Transverse colon (tissue), 4 donors: ENCODE measurements around the gene GALNT2. TPM values are rescaled to one million over a fixed set of nuclear protein-coding genes. Genes with fewer than 3 reads are reported as not detected.

Source experiments
- DNase-seq: peaks from one replicate; pipeline ENCODE4 v3.0.0-alpha.2; 2019
- H3K27ac ChIP-seq, 4 donors: fragments of 200-600 bp; sonication (generic); 2 replicates each; pipeline ENCODE4 v1.5.1; 2016 to 2018; ENCODE audit warnings: inconsistent platforms in 4 of 4
- H3K27me3 ChIP-seq: fragments of 200-600 bp; sonication (generic); 2 replicates; pipeline ENCODE4 v1.5.1; 2017; ENCODE audit warnings: inconsistent platforms
- H3K36me3 ChIP-seq, 4 donors: fragments of 200-600 bp; sonication (generic); 2 replicates each; pipeline ENCODE4 v1.5.1; 2017 to 2019; ENCODE audit warnings: inconsistent platforms in 4 of 4
- H3K4me1 ChIP-seq, 4 donors: fragments of 200-600 bp; sonication (generic); 2 replicates each; pipeline ENCODE4 v1.5.1; 2017 to 2020; ENCODE audit warnings: inconsistent platforms in 4 of 4
- H3K4me3 ChIP-seq, 4 donors: fragments of 200-600 bp; sonication (generic); 1 replicate in 1 of 4; 2 replicates in 3 of 4; pipeline versions ENCODE4 v1.5.1 to v1.6.1; 2017 to 2019; ENCODE audit warnings: inconsistent platforms in 4 of 4
- H3K9me3 ChIP-seq, 2 donors: fragments of 200-600 bp; sonication (generic); 2 replicates each; pipeline ENCODE4 v1.5.1; 2017 to 2019; ENCODE audit warnings: inconsistent platforms in 2 of 2
- EP300 ChIP-seq: sonication (generic); formaldehyde crosslinking; IDR thresholded peaks from one replicate; pipeline ENCODE4 v1.6.1; 2017; ENCODE audit warnings: antibody characterized with exemption, low read depth
- POLR2A ChIP-seq: fragments of 450-650 bp; IDR thresholded peaks from one replicate; pipeline ENCODE4 v1.6.1; 2016; ENCODE audit warnings: antibody characterized with exemption, mild to moderate bottlenecking, moderate library complexity
- POLR2AphosphoS5 ChIP-seq, 3 donors: sonication (generic); formaldehyde crosslinking; IDR thresholded peaks; one replicate each; pipeline ENCODE4 v1.6.1; 2016; ENCODE audit warnings: antibody characterized with exemption in 3 of 3
- WGBS, 2 donors: methylation state at CpG; one replicate each; pipeline ENCODE4 v1.1.5; 2018; ENCODE audit warnings: low coverage in 1 of 2; 5-methylcytosine and 5-hydroxymethylcytosine counted together
- in situ Hi-C, 4 donors: fragments of 200-750 bp; cut with MboI; loops; one replicate each; pipeline versions ENCODE4 v1.15.0 to v1.15.1; 2017; ENCODE audit warnings: low sequenced_read_pairs in 3 of 4, low pct_ligation_motif_present in 1 of 4, low pct_unique_long_range_greater_than_20kb in 1 of 4
- intact Hi-C: fragments of 100-400 bp; cut with DNase I; formaldehyde crosslinking; loops from one replicate; pipeline ENCODE4 v1.15.1; 2023; ENCODE audit warnings: low total_unique reads
- total RNA-seq, 4 donors: library from RNA; depleted of rRNA; stranded (reverse); fragments of >200 nt; gene quantifications; one replicate each; pipeline ENCODE4 v1.1.0, GENCODE V29; 2016
- TF ChIP-seq, protein P1 (sequence below), 5 experiments: fragments of 200-600 bp in 3 of 5; fragments of 450-650 bp in 2 of 5; sonication (generic) in 3 of 5; IDR thresholded peaks; 1 replicate in 2 of 5; 2 replicates in 3 of 5; pipeline ENCODE4 v1.5.1; 2016 to 2017; ENCODE audit warnings: antibody characterized with exemption in 5 of 5, inconsistent platforms in 3 of 5, mild to moderate bottlenecking in 2 of 5, moderate library complexity in 1 of 5

GALNT2 gene
- total RNA-seq, 4 donors from 2014 or later = 16.5 to 48.8 (median 36.8) TPM

DNA sequence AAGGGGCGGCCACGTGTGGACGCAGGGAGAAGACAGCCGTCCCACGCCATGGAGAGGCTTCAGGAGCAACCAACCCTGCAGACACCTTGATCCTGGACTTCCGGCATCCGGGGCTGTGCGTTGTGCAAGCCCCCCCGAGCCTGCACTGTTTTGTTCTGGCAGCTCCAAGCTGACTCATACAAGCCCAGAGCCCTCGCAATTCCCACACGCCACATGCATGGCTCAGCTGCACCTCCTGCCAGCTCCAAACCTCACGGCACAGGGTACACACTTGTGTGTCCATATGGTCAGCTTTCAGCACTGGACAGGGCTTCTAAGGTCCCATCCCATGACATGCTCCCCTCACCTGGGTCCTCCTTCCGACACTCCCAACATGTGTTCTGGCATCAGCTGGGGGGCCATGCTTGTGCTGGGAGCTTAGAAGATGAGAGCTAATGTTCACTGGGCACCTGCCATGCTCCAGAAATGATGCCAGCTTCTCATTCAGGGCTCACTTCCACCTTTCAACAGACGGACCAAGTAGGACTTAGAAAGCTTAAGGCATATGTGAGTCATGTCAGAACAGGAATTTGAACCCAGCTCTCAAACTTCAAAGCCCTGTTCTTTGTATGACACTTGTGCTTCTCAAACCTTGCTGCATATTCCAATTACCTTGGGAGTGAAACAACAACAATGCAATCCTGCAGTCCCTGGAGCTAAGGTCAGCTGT, 221.8 kb downstream of the GALNT2 start:
- TF ChIP-seq POLR2A = no peak
- TF ChIP-seq EP300 = no peak
- TF ChIP-seq, protein P1, sequence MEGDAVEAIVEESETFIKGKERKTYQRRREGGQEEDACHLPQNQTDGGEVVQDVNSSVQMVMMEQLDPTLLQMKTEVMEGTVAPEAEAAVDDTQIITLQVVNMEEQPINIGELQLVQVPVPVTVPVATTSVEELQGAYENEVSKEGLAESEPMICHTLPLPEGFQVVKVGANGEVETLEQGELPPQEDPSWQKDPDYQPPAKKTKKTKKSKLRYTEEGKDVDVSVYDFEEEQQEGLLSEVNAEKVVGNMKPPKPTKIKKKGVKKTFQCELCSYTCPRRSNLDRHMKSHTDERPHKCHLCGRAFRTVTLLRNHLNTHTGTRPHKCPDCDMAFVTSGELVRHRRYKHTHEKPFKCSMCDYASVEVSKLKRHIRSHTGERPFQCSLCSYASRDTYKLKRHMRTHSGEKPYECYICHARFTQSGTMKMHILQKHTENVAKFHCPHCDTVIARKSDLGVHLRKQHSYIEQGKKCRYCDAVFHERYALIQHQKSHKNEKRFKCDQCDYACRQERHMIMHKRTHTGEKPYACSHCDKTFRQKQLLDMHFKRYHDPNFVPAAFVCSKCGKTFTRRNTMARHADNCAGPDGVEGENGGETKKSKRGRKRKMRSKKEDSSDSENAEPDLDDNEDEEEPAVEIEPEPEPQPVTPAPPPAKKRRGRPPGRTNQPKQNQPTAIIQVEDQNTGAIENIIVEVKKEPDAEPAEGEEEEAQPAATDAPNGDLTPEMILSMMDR (IDR thresholded peaks at IDR 0.05) = no peak
- no peak for TF ChIP-seq POLR2AphosphoS5 (IDR thresholded peaks at IDR 0.05)
- no peaks in the 10 kb centered on the region for H3K36me3 ChIP-seq
- H3K4me1 ChIP-seq = no peaks in the 10 kb centered on the region
- H3K27ac ChIP-seq = no peak overlapping the region
- in situ Hi-C loops (no loop called here), intact Hi-C loops (no loop called here)
- no peak for DNase-seq
- H3K27me3 ChIP-seq = peaks cover 19% of the 10 kb centered on the region
- no peaks in the 10 kb centered on the region for H3K9me3 ChIP-seq
- H3K4me3 ChIP-seq = no peak overlapping the region
- WGBS, 2 donors = 94% methylated on average over 14 of the region's 14 CpGs; no CpG with 5 or more reads in 1 of the 2 donors

DNA sequence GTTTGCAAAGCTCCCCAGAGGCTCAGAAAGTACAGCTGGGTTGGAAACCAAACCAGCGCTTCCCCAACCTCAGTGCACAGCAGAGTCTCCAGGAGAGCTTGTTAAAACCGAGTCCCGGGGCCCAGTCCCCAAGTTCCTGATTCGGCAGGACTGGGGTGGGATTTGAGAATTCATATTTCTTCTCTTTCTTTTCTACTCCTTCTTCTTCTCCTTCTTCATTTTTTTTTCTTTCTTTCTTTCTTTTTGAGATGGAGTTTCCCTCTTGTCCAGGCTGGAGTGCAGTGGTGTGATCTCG, 222.3 kb downstream of the GALNT2 start:
- no peak for DNase-seq
- Histone ChIP-seq H3K4me3 (no peak overlapping the region), H3K9me3 (no peaks in the 10 kb centered on the region), H3K27me3 (peaks cover 19% of the 10 kb centered on the region), H3K36me3 (no peaks in the 10 kb centered on the region), H3K4me1 (no peaks in the 10 kb centered on the region), H3K27ac (no peak overlapping the region)
- in situ Hi-C loops = no loop called here
- TF ChIP-seq, protein P1 (IDR thresholded peaks at IDR 0.05) = no peak
- TF ChIP-seq POLR2A (no peak), EP300 (no peak), POLR2AphosphoS5 (IDR thresholded peaks at IDR 0.05) (no peak)
- intact Hi-C loops = no loop called here
- 87 to 100% methylated on average over 1 to 5 of the region's 5 CpGs for WGBS, 2 donors

DNA sequence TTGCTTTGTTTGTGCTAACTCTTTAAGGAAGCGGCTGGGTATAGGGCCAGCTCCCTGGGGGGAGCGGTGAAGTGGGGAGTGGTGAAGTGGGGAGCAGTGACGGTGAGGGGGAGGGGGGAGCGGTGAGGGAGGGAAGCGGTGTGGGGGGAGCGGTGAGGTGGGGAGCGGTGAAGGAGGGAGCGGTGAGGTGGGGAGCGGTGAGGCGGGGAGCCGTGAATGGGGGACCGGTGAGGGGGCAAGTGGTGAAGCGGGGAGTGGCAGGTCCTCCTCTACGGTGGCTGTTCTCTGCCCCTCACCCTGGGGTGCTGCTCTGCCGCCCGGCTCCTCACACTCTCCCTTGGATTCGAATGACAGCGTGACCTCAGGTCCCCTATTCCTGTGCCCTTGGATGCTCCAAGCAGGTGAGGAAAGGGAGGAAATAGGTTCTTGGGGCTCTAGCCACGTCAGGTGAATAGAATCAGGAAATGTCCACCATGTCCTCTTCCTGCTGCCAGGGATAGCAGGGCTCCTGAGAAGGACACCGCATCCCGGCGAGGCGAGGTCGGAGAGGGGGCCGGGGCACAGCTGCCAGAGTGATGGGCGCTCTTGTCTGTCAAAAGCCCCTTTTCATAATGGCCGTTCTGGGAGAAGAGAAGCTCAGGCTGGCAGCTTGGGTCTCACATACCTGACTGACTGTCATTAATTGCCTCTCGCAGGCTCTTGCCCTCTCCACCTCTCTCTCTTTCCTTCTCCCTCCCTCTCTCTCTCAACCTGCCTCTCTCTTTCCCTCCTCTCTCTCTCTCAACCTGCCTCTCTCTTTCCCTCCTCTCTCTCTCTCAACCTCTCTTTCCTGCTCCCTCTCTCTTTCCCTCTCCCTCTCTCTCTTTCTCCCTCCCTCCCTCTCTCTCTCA, 224.9 kb downstream of the GALNT2 start:
- Histone ChIP-seq H3K9me3 (no peaks in the 10 kb centered on the region), H3K4me3 (no peak overlapping the region), H3K36me3 (no peaks in the 10 kb centered on the region), H3K27ac (no peak overlapping the region), H3K4me1 (no peaks in the 10 kb centered on the region), H3K27me3 (peaks cover 19% of the 10 kb centered on the region)
- intact Hi-C loops = no loop called here
- in situ Hi-C loops = no loop called here
- TF ChIP-seq EP300 = no peak
- TF ChIP-seq, protein P1 (IDR thresholded peaks at IDR 0.05) = no peak
- TF ChIP-seq POLR2AphosphoS5 (IDR thresholded peaks at IDR 0.05) = no peak
- no peak for TF ChIP-seq POLR2A
- WGBS, 2 donors = 20 to 73% methylated on average over 1 to 28 of the region's 28 CpGs
- no peak for DNase-seq

DNA sequence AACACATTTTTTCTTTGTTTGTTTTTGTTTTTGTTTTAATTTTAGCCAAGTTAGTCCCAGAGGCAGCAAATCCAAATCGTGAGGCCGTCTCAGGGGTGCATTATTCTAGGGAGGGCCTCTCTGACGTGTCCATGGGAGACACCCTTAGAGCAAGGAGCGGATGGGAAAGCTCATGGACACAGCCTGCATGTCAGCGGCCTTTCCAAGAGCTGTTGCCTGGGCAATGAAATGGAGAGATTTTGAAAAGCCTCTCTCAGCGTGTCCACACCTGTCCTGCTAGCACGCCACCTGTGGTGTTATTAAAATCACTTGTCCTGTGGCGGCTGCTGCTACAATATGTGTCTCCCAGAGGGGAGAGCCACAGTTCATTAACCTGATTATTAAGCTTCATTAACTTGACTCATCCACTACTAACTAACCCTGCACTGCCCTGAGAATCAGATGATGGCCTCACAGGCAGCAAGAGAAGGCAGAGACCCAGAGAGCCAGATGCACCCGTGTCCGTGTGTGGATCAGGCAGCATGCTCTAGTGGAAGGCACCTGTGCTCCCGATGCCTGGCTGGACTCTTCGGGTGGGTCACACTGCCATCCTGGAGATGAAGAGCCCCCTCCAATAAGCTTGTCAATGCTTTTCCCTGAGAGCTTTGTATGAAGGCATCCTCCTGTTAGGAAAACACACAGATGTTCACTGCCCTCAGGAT, 225.8 kb downstream of the GALNT2 start:
- H3K9me3 ChIP-seq = no peaks in the 10 kb centered on the region
- no peak for DNase-seq
- 80 to 82% methylated on average over 6 to 12 of the region's 12 CpGs for WGBS, 2 donors
- TF ChIP-seq, protein P1 (IDR thresholded peaks at IDR 0.05) = no peak
- TF ChIP-seq EP300 = no peak
- no peak for TF ChIP-seq POLR2AphosphoS5 (IDR thresholded peaks at IDR 0.05)
- TF ChIP-seq POLR2A = no peak
- no peaks in the 10 kb centered on the region for H3K36me3 ChIP-seq
- H3K4me3 ChIP-seq = no peak overlapping the region
- peaks cover 15% of the 10 kb centered on the region for H3K27me3 ChIP-seq
- intact Hi-C loops (no loop called here), in situ Hi-C loops (no loop called here)
- no peak overlapping the region for H3K27ac ChIP-seq
- no peaks in the 10 kb centered on the region for H3K4me1 ChIP-seq
